ENCODE measurements around the gene RANGRF.

The RANGRF gene

DNA sequence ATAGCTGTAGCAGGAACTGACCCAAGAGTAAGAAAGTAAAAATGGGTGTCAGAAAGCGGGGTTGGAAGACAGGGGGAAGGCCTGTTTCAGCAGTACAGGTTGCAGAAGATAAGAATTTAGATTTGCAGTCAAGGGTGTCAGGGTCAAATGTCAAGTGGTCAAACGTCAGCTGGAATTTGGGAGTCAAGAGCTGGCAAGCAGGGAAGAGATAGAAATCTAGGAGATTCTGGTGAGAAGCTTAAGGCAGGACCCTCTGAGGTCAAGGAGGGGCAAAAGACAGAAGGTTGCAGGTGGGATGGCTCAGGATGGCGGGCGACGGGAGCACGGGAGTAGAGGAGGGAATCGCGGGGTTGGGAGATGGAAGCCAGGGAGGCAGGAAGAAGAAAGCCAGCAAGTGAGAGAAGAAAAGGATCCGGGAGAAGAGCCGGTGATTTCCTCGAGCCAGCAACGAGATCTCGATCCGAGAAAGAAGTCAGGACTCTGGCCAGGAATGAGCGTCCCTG is 6.4 kb downstream of the RANGRF start:
- no peak for DNase-seq (ENCODE audit: low read depth)
- peak overlapping the region; percentile 68 for H3K4me3 ChIP-seq (ENCODE audit: low read length)
- TF ChIP-seq, protein P1, sequence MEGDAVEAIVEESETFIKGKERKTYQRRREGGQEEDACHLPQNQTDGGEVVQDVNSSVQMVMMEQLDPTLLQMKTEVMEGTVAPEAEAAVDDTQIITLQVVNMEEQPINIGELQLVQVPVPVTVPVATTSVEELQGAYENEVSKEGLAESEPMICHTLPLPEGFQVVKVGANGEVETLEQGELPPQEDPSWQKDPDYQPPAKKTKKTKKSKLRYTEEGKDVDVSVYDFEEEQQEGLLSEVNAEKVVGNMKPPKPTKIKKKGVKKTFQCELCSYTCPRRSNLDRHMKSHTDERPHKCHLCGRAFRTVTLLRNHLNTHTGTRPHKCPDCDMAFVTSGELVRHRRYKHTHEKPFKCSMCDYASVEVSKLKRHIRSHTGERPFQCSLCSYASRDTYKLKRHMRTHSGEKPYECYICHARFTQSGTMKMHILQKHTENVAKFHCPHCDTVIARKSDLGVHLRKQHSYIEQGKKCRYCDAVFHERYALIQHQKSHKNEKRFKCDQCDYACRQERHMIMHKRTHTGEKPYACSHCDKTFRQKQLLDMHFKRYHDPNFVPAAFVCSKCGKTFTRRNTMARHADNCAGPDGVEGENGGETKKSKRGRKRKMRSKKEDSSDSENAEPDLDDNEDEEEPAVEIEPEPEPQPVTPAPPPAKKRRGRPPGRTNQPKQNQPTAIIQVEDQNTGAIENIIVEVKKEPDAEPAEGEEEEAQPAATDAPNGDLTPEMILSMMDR (conservative IDR thresholded peaks at IDR 0.05; ENCODE audit: low read length): no peak

DNA sequence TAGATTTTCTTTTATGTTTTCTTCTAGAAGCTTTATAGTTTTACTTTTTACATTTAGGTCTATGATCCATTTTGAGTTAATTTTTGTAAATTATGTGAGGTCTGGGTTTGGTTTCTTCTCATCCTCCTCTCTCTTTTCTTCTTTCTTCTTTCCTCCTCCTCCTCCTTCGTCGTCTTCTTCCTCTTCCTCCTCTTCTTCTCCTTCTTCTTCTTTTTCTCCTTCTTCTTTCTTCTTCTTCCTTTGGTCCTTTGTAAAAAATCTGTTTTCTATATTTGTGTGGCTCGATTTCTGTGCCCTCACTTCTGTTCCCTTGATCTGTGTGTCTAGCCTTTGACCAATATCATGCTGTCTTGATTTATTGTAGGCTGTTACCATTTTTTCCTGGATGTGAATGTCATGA is 11.8 kb downstream of the RANGRF start:
- DNase-seq (ENCODE audit: low read depth): no peak
- TF ChIP-seq, protein P1 (conservative IDR thresholded peaks at IDR 0.05; ENCODE audit: low read length): no peak
- H3K4me3 ChIP-seq (ENCODE audit: low read length): no peak overlapping the region

DNA sequence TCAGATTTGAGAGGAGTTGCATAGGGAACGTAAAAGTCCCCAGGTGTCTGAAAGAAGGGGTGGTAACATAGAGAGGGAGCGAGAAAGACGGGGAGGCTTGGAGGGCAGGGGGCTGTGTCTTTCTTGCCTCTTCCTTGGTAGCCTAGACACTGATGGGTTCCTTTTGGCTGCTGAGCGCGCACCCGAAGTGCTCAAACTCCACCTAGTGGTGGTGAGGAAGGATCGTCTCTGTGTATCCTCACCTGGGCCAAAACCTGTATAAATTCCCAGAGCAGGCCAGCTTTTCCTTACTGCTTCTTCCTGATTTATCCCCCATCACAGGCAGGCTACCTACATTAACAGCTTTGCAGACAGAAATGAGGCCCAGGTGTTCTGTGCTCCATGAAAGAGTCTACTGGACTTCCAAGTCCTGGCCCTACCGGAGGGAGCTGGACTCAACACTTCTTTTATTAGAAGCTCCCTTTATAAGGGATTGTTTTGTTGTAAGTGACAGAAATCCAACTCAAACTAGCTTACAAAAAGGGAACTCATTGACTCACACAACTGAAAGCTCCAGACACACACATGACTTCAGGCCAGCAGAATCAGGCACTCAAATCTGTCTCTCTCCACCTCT is 12.3 kb downstream of the RANGRF start:
- no peak overlapping the region for H3K4me3 ChIP-seq (ENCODE audit: low read length)
- TF ChIP-seq, protein P1 (conservative IDR thresholded peaks at IDR 0.05; ENCODE audit: low read length): peak; percentile 91
- DNase-seq (ENCODE audit: low read depth): peak; percentile 65

DNA sequence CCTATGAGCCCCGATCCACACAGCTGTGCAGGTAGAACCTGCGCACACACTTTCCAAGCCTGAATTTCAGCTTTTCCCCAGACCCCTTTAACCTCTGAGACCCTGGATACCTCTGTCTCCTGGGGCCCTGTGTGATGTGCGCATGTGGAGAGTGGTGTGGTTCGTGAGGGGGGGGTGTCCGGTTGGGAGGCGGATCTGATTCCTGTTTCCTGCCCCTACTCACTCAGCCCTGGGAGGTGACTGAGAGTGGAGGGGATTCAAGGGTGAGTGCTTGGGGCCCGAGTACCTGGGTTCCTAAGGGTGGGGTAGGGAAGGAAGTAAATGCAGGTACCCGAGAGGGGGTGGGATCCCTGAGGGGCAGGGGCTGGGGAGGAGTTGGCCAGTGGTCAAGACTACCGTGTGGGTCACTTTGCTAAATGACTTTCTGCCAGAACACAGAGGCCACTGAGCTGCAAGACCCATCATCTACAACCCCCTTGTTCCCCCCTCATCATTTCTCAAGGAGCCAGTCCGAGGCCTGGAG is 22.2 kb downstream of the RANGRF start:
- no peak overlapping the region for H3K4me3 ChIP-seq (ENCODE audit: low read length)
- TF ChIP-seq, protein P1 (conservative IDR thresholded peaks at IDR 0.05; ENCODE audit: low read length): no peak
- DNase-seq (ENCODE audit: low read depth): no peak

DNA sequence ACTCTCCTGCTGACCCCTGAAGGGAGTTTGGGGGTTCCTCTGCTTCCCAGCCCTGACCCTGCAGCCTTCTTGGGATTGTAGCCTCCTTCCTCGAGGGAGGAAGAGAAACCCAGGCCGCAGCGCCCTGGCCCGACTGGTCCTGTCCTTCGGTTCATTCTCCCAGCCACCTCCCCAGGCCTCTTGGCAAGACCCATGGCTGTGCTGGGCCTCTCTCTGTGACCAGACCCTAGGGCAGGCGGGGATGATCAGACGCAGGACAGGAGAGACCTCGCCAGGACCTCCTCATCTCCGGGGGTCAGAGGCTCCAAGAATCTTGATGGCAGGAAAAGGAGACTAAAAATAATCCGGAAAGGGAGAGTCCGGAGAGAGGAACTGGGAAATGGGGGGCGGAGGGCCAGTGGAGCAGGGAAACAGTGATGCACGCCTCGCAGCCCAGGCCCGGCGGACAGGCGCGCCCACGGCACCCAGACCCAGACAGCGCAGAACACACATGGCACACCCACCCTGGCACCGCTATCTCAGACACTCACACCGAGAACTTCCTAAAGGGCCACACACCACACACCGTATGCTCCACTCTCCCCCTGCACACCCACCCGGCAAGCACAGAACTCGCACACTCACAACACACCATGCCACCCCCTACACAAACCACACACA is 22.8 kb downstream of the RANGRF start:
- DNase-seq (ENCODE audit: low read depth): no peak
- H3K4me3 ChIP-seq (ENCODE audit: low read length): no peak overlapping the region
- TF ChIP-seq, protein P1 (conservative IDR thresholded peaks at IDR 0.05; ENCODE audit: low read length): no peak

DNA sequence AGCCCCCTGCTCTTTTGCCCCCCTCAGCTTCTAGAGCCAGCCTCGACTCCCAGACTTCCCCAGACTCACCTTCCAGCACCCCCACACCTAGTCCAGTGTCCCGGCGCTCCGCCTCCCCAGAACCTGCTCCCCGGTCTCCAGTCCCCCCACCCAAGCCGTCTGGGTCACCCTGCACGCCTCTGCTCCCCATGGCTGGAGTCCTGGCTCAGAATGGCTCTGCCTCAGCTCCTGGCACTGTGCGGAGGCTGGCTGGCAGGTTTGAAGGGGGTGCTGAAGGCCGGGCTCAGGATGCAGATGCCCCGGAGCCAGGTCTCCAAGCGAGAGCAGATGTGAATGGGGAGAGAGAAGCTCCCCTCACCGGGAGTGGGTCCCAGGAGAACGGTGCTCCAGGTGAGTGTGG is 23.8 kb downstream of the RANGRF start:
- no peak overlapping the region for H3K4me3 ChIP-seq (ENCODE audit: low read length)
- TF ChIP-seq, protein P1 (conservative IDR thresholded peaks at IDR 0.05; ENCODE audit: low read length): no peak
- no peak for DNase-seq (ENCODE audit: low read depth)

All from AG10803 (cell line).